Uterus (tissue), 4 donors: ENCODE results near the gene AK1. TPM values are rescaled to one million over a fixed set of nuclear protein-coding genes. Genes with fewer than 3 reads are reported as not detected.
"Not testable (repeated sequence)": the region's sequence is repeated elsewhere in the genome, so short reads cannot be mapped to it uniquely, and the experiment has no call there.

Source experiments
- DNase-seq, 2 donors: peaks; one replicate each; pipeline ENCODE4 v3.0.0-alpha.2; 2019 to 2020
- H3K27ac ChIP-seq, 2 donors: fragments of 200-600 bp; sonication (generic); 1 replicate in 1 of 2; 2 replicates in 1 of 2; pipeline ENCODE4 v1.5.1; 2016 to 2018
- H3K27me3 ChIP-seq, 2 donors: fragments of 200-600 bp; sonication (generic); one replicate each; pipeline ENCODE4 v1.5.1; 2018 to 2019; ENCODE audit warnings: control low read depth in 1 of 2
- H3K36me3 ChIP-seq, 2 donors: fragments of 200-600 bp; sonication (generic); one replicate each; pipeline ENCODE4 v1.5.1; 2019; ENCODE audit warnings: control low read depth in 1 of 2
- H3K4me1 ChIP-seq, 2 donors: fragments of 200-600 bp; sonication (generic); one replicate each; pipeline ENCODE4 v1.5.1; 2018 to 2019; ENCODE audit warnings: control low read depth in 1 of 2
- H3K4me3 ChIP-seq, 2 donors: fragments of 200-600 bp; sonication (generic); 1 replicate in 1 of 2; 2 replicates in 1 of 2; pipeline ENCODE4 v1.5.1; 2018 to 2019; ENCODE audit warnings: mild to moderate bottlenecking in 1 of 2
- H3K9me3 ChIP-seq, 2 donors: fragments of 200-600 bp; sonication (generic); one replicate each; pipeline ENCODE4 v1.5.1; 2019; ENCODE audit warnings: control low read depth in 1 of 2
- CTCF ChIP-seq, 4 experiments: fragments of 200-600 bp in 2 of 4; fragments of 450-650 bp in 2 of 4; sonication (generic) in 2 of 4; IDR thresholded peaks; one replicate each; pipeline ENCODE4 v1.5.1; 2016 to 2019; ENCODE audit warnings: antibody characterized with exemption in 4 of 4, mild to moderate bottlenecking in 2 of 4, moderate library complexity in 1 of 4
- POLR2A ChIP-seq, 2 donors: fragments of 450-650 bp; IDR thresholded peaks; one replicate each; pipeline ENCODE4 v1.6.1; 2016; ENCODE audit warnings: antibody characterized with exemption in 2 of 2, mild to moderate bottlenecking in 1 of 2, moderate library complexity in 1 of 2
- intact Hi-C: fragments of 100-400 bp; cut with DNase I; formaldehyde crosslinking; loops from one replicate; pipeline ENCODE4 v1.15.1; 2023; ENCODE audit warnings: low total_unique reads
- total RNA-seq, 4 donors: library from RNA; depleted of rRNA in 3 of 4; stranded (reverse); fragments of >200 nt in 3 of 4; gene quantifications; one replicate each; pipeline versions ENCODE4 v1.1.0 to v1.2.4, GENCODE V29; 2014 to 2023
- donor health status: DM: yes; HTN: yes; CAD: no.

AK1 gene
- total RNA-seq, 4 donors from 2014 or later = 6.1 to 54.3 (median 15.7) TPM

- DNase-seq = no peak
- no peaks in the 10 kb centered on the region for H3K36me3 ChIP-seq
Observed at GRCh38 chr9:127883959-127884358, 6.5 kb upstream of the AK1 start.

GRCh38 chr9:127881715-127882114, 4.2 kb upstream of the AK1 start:
- DNase-seq, H3K36me3 ChIP-seq, H3K4me3 ChIP-seq, H3K27ac ChIP-seq, intact Hi-C loops, H3K27me3 ChIP-seq, H3K9me3 ChIP-seq: not testable (repeated sequence)
- H3K4me1 ChIP-seq = peaks cover 0 to 13% of the 10 kb centered on the region in 2 donors

More at GRCh38 chr9:127883959-127884358, 6.5 kb upstream of the AK1 start:
- Histone ChIP-seq H3K27me3 (no peaks in the 10 kb centered on the region), H3K27ac (no peak overlapping the region), H3K4me1 (peaks cover 0 to 5% of the 10 kb centered on the region in 2 donors), H3K9me3 (no peaks in the 10 kb centered on the region), H3K4me3 (no peak overlapping the region)
- TF ChIP-seq POLR2A (IDR thresholded peaks at IDR 0.05) (no peak), CTCF (IDR thresholded peaks at IDR 0.05) (no peak)
- intact Hi-C loops = no loop called here

- Histone ChIP-seq H3K4me1 (peaks cover 0 to 20% of the 10 kb centered on the region in 2 donors), H3K27me3 (no peaks in the 10 kb centered on the region), H3K36me3 (no peaks in the 10 kb centered on the region), H3K4me3 (no peak overlapping the region), H3K9me3 (no peaks in the 10 kb centered on the region), H3K27ac (no peak overlapping the region)
- no peak for DNase-seq
- TF ChIP-seq POLR2A (IDR thresholded peaks at IDR 0.05) = no peak
- TF ChIP-seq CTCF (IDR thresholded peaks at IDR 0.05) = no peak
- intact Hi-C loops = no loop called here
Observed at GRCh38 chr9:127880143-127880542, 2.7 kb upstream of the AK1 start.

GRCh38 chr9:127878652-127879390, 1.3 kb upstream of the AK1 start:
- Histone ChIP-seq H3K9me3 (no peaks in the 10 kb centered on the region), H3K36me3 (no peaks in the 10 kb centered on the region), H3K27me3 (no peaks in the 10 kb centered on the region), H3K4me1 (peaks cover 0 to 32% of the 10 kb centered on the region in 2 donors), H3K27ac (no peak overlapping the region), H3K4me3 (no peak overlapping the region)
- intact Hi-C loops = no loop called here
- TF ChIP-seq CTCF (IDR thresholded peaks at IDR 0.05) (no peak), POLR2A (IDR thresholded peaks at IDR 0.05) (no peak)
- DNase-seq = no peak

GRCh38 chr9:127878001-127878651, 651 bp upstream of the AK1 start:
- no peaks in the 10 kb centered on the region for H3K9me3 ChIP-seq
- no peaks in the 10 kb centered on the region for H3K36me3 ChIP-seq
- H3K4me3 ChIP-seq = peak overlapping the region; percentile 44 to 62
- TF ChIP-seq POLR2A (IDR thresholded peaks at IDR 0.05) (no peak), CTCF (IDR thresholded peaks at IDR 0.05) (peak in 1 of 4 experiments; percentile 2)
- H3K4me1 ChIP-seq = peaks cover 0 to 34% of the 10 kb centered on the region in 2 donors
- intact Hi-C loops = no loop called here
- H3K27ac ChIP-seq = peak overlapping the region; percentile 65 to 67
- no peaks in the 10 kb centered on the region for H3K27me3 ChIP-seq
- DNase-seq = no peak
